GM04504 (cell line): ENCODE data around the gene MTMR2.
"Not testable (repeated sequence)": the region's sequence is repeated elsewhere in the genome, so short reads cannot be mapped to it uniquely, and the experiment has no call there.

Experiments used
- DNase-seq: peaks from one replicate; pipeline ENCODE4 v3.0.0-alpha.2; 2012; ENCODE audit warnings: low read depth

MTMR2 gene

GRCh38 chr11:95811052-95811451 lies 112.9 kb downstream of the MTMR2 start:
- not testable (repeated sequence) for DNase-seq

GRCh38 chr11:95806464-95806863 lies 117.4 kb downstream of the MTMR2 start:
- not testable (repeated sequence) for DNase-seq

DNA sequence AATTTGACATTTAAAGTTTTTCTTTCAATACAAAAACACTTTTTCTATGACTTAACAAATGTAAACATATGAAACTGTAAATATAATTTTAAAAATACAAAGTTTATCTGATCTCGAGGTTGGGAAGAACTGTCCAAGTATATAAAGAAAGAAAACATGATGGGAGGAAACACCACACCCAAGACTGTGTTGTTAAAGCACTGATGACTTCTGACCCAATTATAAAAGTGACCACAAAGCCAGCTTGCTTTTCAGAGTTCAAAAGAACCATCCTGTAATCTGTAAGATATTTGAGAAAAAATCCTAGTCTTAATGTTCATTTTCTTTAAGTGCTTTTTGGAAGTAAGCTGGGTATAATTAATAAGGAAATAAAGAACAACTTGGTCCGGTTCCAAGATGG lies 118.0 kb downstream of the MTMR2 start:
- no peak for DNase-seq

GRCh38 chr11:95803973-95804372 lies 119.9 kb downstream of the MTMR2 start:
- no peak for DNase-seq

GRCh38 chr11:95802806-95803205 lies 121.1 kb downstream of the MTMR2 start:
- DNase-seq = no peak

GRCh38 chr11:95800438-95800837 lies 123.5 kb downstream of the MTMR2 start:
- no peak for DNase-seq

- DNase-seq = peak; percentile 2
Measured at GRCh38 chr11:95799546-95799945, 124.4 kb downstream of the MTMR2 start.

DNA sequence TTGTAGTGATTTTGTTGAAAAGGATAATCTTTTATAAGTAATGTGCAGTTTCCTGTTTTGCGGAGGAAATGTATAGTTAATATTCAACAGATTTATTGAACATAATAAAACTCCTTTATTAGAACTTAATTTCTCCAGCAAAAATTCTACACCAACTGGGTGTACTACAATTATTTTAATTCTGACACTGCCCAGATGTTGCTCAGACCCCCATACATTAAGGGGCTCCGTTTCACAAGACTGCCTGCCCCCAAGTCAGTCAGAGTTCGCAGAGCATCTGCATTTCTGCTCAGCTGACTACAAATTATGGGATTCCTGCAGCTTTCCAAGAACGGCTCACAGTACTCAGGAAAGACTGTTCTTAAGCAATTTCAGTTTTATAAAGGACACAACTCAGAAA lies 127.4 kb downstream of the MTMR2 start:
- DNase-seq = no peak

- DNase-seq = no peak
Measured at GRCh38 chr11:95795627-95796295, 128.1 kb downstream of the MTMR2 start.

DNA sequence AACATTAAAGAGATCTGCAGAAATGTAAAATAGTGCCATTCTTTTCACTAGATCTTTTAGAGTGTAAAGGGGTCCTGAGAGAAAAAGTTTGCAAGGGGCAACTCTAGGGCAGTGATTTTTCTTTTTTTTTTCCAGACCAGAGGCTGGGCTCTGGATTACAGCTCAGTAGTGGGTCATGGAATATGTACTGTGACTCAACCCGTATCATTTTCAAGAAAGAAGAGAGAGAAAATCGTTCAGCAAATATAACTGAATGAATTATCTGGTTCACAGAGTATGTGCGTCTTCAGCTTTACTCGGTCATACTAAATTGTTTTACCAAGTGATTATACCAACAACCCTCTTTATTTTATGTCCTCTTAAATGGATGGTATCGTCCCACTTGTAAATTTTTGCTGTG lies 129.8 kb downstream of the MTMR2 start:
- DNase-seq = no peak

DNA sequence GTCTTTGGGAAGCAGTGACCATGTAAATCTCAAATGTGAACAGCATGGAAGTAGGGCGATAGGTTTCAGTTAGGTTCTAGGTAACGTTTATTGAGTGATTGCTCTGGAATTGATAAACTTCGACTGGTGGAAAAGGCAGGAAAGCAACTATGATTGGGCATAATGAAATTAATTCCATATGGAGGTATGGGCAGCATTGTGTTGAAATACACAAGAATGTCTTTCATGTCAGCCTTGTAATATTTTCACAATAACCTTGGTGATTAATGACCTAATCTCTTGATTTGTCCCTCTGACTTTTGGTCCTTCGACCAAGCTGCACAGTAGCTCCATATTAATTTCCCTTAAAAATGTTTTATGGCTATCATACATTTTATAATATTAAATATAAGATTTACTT lies 130.8 kb downstream of the MTMR2 start:
- DNase-seq = no peak

GRCh38 chr11:95792700-95793099 lies 131.2 kb downstream of the MTMR2 start:
- DNase-seq = no peak

GRCh38 chr11:95792200-95792599 lies 131.7 kb downstream of the MTMR2 start:
- no peak for DNase-seq

DNA sequence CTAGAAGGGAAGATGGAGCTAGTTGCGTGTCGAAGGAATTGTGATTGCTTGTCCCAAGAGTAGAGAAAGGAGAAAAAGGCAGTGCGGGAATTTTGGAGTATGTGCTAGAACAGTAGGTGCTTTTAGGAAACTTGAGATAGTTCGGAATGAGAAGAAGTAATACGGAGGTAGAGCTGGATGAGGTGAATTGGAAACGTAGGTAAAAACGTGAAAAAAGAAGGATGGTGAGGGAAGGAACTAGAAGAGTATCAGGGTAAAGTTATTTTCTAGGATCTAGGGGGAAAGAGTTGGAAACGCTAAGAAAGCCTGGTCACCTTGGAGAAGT lies 132.2 kb downstream of the MTMR2 start:
- no peak for DNase-seq

DNA sequence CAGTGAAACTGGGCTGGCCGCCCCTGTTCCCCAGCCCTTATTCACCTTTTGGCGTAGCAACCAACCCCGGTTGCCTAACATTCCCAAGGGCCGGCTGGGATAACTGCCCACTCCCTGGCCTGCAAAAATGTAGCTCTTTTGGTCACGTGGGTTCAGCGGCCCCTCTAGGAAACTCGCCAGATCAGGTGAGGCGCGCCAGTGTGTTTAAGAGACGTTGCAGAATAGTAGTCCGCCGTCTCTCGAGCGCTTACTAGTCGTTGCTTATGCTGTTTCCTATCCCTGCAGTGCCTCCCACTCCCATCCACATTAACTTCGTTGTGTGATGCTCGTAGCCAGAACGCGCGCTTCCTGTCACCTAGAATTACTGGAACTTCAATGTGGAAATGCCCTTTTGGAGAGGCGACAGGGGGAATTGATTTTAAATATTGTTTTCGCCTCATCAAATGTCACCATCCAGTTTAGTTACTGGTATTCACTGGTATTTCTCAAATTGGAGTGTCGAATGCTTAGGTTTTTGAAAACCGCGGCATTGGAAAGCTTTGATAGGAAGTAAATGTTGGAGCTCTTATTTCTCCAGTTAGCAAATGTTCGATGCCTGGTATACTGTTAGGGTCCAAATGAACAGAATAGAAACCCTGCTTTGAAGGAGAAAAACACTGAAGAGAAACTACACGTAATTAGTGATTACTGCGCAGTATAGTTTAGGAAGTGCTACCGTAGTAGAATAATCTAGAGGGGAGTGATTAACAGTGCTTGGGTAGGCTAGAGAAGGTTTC lies 132.8 kb downstream of the MTMR2 start:
- peak; percentile 13 for DNase-seq

DNA sequence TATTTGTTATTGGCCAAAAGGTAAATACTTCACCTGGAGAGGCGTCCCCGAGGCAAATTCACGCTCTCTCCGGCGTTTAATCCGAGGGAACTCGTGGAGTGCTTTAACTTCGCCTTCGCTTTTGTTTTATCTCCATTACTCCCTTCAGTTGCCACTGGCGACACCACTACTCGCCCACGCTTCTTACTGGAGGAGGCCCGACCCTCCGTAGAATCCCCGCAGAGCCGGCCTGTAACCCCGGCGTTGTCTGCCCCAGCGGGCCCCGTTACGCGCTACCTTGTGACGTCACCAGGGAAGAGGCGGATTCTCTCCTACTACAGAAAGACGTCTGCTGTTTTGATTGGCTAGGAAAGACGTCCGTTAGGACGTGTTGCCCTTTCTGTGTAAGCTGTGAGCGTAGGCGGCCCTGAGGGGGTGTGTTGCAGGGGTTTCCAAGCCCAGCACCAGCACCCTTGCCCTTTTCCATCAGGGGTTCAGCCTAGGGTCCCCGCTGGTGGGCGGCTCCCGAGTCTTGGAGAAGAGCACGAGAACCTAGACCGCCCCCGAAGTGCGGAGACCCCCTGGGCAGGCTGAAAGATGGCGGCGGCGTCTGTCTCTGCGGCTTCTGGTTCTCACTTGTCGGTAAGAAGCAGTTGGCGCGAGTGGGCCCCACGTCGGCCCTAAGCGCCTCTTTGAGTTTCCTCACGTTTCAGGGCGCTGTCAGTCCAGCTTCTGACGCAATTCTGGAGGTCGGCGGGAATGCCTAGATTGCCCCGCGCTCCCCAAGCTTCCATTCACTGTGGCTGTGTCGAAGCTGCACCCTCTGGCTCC lies 133.6 kb downstream of the MTMR2 start, which contains the start of gene CEP57:
Gene CEP57, plus strand, starts transcription at position 376 of the 810 bp plus-strand sequence. Its CDS starts 201 bp downstream, at position 577.
- peak; percentile 98 for DNase-seq

- DNase-seq = peak; percentile 97
Measured at GRCh38 chr11:95789506-95790122, 134.3 kb downstream of the MTMR2 start, which contains the start of gene FAM76B. TSS of gene FAM76B (minus strand) at chr11:95789782. CDS start at chr11:95789478, 304 bp downstream.

GRCh38 chr11:95788921-95789505 lies 134.9 kb downstream of the MTMR2 start:
- peak; percentile 16 for DNase-seq
